H1 (cell line): Measurements from ENCODE around the gene P4HA3.

Experiments used
- CTCF ChIP-seq, 3 experiments: IDR thresholded peaks; 1 replicate in 2 of 3; 2 replicates in 1 of 3; pipeline versions ENCODE4 v1.5.1 to v1.6.1; 2011; ENCODE audit warnings: low read length in 3 of 3, mild to moderate bottlenecking in 3 of 3, inconsistent platforms in 2 of 3, low read depth in 1 of 3, moderate library complexity in 1 of 3; ENCODE audit not compliant: insufficient read depth in 1 of 3; ENCODE audit errors: control extremely low read depth in 1 of 3
- EGR1 ChIP-seq: IDR thresholded peaks from 2 replicates; pipeline ENCODE4 v1.6.1; 2011; ENCODE audit warnings: low read depth, low read length, borderline replicate concordance
- EZH2 ChIP-seq: fragments of 200-600 bp; sonication (generic); IDR thresholded peaks from 2 replicates; pipeline ENCODE4 v1.7.1; 2012; ENCODE audit warnings: low read depth, mild to moderate bottlenecking, moderate library complexity, low read length, inconsistent platforms; ENCODE audit not compliant: severe bottlenecking
- GTF2F1 ChIP-seq: IDR thresholded peaks from 2 replicates; pipeline ENCODE4 v1.6.1; 2012; ENCODE audit warnings: low read depth, low read length, improper control_type of control experiment, borderline replicate concordance
- RBBP5 ChIP-seq: IDR thresholded peaks from 2 replicates; pipeline ENCODE4 v1.7.1; 2012; ENCODE audit warnings: low read depth, mild to moderate bottlenecking, inconsistent platforms, low read length, moderate library complexity, borderline replicate concordance
- SP2 ChIP-seq: IDR thresholded peaks from 2 replicates; pipeline ENCODE4 v1.6.1; 2012; ENCODE audit warnings: mild to moderate bottlenecking, low read length, inconsistent platforms
- ZNF274 ChIP-seq: IDR thresholded peaks from 2 replicates; pipeline ENCODE4 v1.7.0; 2012; ENCODE audit warnings: low read length, borderline replicate concordance; ENCODE audit errors: extremely low read depth
- TF ChIP-seq, protein P1 (sequence below): IDR thresholded peaks from 2 replicates; pipeline ENCODE4 v1.6.1; 2012; ENCODE audit warnings: inconsistent platforms

- TF ChIP-seq CTCF (IDR thresholded peaks at IDR 0.05; ENCODE audit: control extremely low read depth in 1 of 3, insufficient read depth in 1 of 3, low read depth in 1 of 3, low read length in 3 of 3) (no peak), EZH2 (no peak), SP2 (no peak), GTF2F1 (no peak), RBBP5 (no peak), EGR1 (no peak), ZNF274 (no peak)
- TF ChIP-seq, protein P1, sequence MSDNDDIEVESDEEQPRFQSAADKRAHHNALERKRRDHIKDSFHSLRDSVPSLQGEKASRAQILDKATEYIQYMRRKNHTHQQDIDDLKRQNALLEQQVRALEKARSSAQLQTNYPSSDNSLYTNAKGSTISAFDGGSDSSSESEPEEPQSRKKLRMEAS: no peak
These were observed 42.6 kb upstream of the P4HA3 start for GRCh38 chr11:74354036-74354435.
